ENCODE data around the gene SMPD3. TPM values are rescaled to one million over a fixed set of nuclear protein-coding genes. Genes with fewer than 3 reads are reported as not detected.

Gene SMPD3
- total and polyA plus RNA-seq, 2 of the 8 experiments (the other 6 are each of a cell fraction or from before 2014, with no cell fraction given), result 0.39 to 1.3 TPM

GRCh38 chr16:68377221-68377620, 71.1 kb downstream of the SMPD3 start:
- no peak overlapping the region for H3K9ac ChIP-seq (replicated peaks in 1 of 4; ENCODE audit: extremely low read depth in 1 of 4, low read depth in 3 of 4, low read length in 3 of 4)
- POLR2A ChIA-PET (ENCODE audit: partially characterized antibody), result interaction anchor here (1.3 kb wide), 2 partner anchors 10 to 20 kb away, joined by 4 read pairs; no protein-coding TSS in a partner anchor
- WGBS, 2 experiments (ENCODE audit: extremely low coverage in 1 of 2, insufficient coverage in 1 of 2, insufficient read length in 1 of 2, insufficient replicate concordance in 2 of 2, low coverage in 1 of 2, low lambda C conversion rate in 2 of 2, missing lambda C conversion rate in 1 of 2), result 90% methylated on average over 7 of the region's 7 CpGs; no CpG with 5 or more reads in 1 of the 2 experiments
- DNase-seq (ENCODE audit: low read depth in 1 of 2, low spot score in 2 of 2), result no peak
- no peak overlapping the region for H3K4ac ChIP-seq (replicated peaks; ENCODE audit: insufficient read length, low read depth, low read length)
- peaks cover 0 to 2% (median 0%) of the 10 kb centered on the region in 4 experiments; a peak in 3 of 7 replicates for H3K4me1 ChIP-seq (replicated peaks in 1 of 4; ENCODE audit: control insufficient read depth in 3 of 4, insufficient read depth in 4 of 4, low read length in 3 of 4)
- H3K79me1 ChIP-seq (ENCODE audit: low read depth, low read length), result no peaks in the 10 kb centered on the region
- no peaks in the 10 kb centered on the region for H3K79me2 ChIP-seq (ENCODE audit: control insufficient read depth in 1 of 2, insufficient read depth in 2 of 2, low read length in 2 of 2)
- no peak overlapping the region for H3K18ac ChIP-seq (ENCODE audit: extremely low read depth, low read length)
- no peaks in the 10 kb centered on the region for H3K23me2 ChIP-seq (ENCODE audit: low read depth, low read length)
- no peak overlapping the region for H2AK5ac ChIP-seq (ENCODE audit: low read depth, low read length)
- H2BK120ac ChIP-seq (replicated peaks; ENCODE audit: low read depth, low read length), result no peak overlapping the region
- no peak overlapping the region for H2AFZ ChIP-seq (ENCODE audit: low read length)
- H2BK15ac ChIP-seq (ENCODE audit: low read length), result no peak overlapping the region
- H2BK5ac ChIP-seq (ENCODE audit: low read depth, low read length), result no peak overlapping the region
- peaks cover 0 to 2% (median 0%) of the 10 kb centered on the region in 4 experiments; a peak in 2 of 7 replicates for H3K27me3 ChIP-seq (replicated peaks in 1 of 4; ENCODE audit: control insufficient read depth in 3 of 4, extremely low read depth in 1 of 4, insufficient read depth in 3 of 4, low read length in 3 of 4)
- no peak overlapping the region for H3K4me3 ChIP-seq (ENCODE audit: extremely low read depth in 1 of 4, insufficient read depth in 2 of 4, low read depth in 3 of 4, low read length in 4 of 4)
- peak overlapping the region; percentile 53 for H4K8ac ChIP-seq (ENCODE audit: extremely low read depth, insufficient read depth, low read length)
- no peak overlapping the region for H4K5ac ChIP-seq (ENCODE audit: insufficient read length, low read depth, low read length)
- CTCF ChIA-PET (ENCODE audit: partially characterized antibody), result interaction anchor here (0.6 to 14.3 kb wide), 10 partner anchors 7 to 32 kb away, joined by 3 to 221 read pairs (median 4); no protein-coding TSS in a partner anchor
- no peak overlapping the region for H3K4me2 ChIP-seq (ENCODE audit: insufficient read depth in 1 of 2, low read depth in 2 of 2, low read length in 2 of 2)
- FAIRE-seq, result no peak
- TF ChIP-seq ZNF274 (IDR thresholded peaks at IDR 0.05; ENCODE audit: borderline replicate concordance, extremely low read depth, low read length), result no peak
- TF ChIP-seq TAF7 (optimal IDR thresholded peaks at IDR 0.05; ENCODE audit: borderline replicate concordance, low read depth, low read length), result no peak
- no peak for TF ChIP-seq JUN (IDR thresholded peaks at IDR 0.05; ENCODE audit: low read depth, low read length)
- TF ChIP-seq SRF (IDR thresholded peaks at IDR 0.05; ENCODE audit: low read depth, low read length), result no peak
- no peak for TF ChIP-seq SP1 (IDR thresholded peaks at IDR 0.05; ENCODE audit: low read depth, low read length)
- H3K36me3 ChIP-seq (ENCODE audit: control insufficient read depth in 2 of 4, insufficient read depth in 4 of 4, low read length in 3 of 4), result no peaks in the 10 kb centered on the region
- no peak overlapping the region for H3K56ac ChIP-seq (replicated peaks; ENCODE audit: insufficient read length, low read depth, low read length)
- H4K20me1 ChIP-seq (replicated peaks in 1 of 2; ENCODE audit: control insufficient read depth in 1 of 2, insufficient read depth in 2 of 2, low read length in 2 of 2), result no peaks in the 10 kb centered on the region
- H3K14ac ChIP-seq (ENCODE audit: insufficient read length), result no peak overlapping the region
- H4K91ac ChIP-seq (replicated peaks; ENCODE audit: insufficient read length, low read length), result no peak overlapping the region
- H3K23ac ChIP-seq (ENCODE audit: insufficient read length), result no peak overlapping the region
- no peak overlapping the region for H3K27ac ChIP-seq (ENCODE audit: low read depth, low read length)
- H2BK12ac ChIP-seq (ENCODE audit: low read depth, low read length), result no peak overlapping the region
- H2BK20ac ChIP-seq (ENCODE audit: low read length), result no peak overlapping the region
- H3K9me3 ChIP-seq (ENCODE audit: insufficient read depth in 2 of 2, low read depth in 1 of 2, low read length in 1 of 2), result no peaks in the 10 kb centered on the region
